Measurements from ENCODE around the gene HEYL.

The HEYL gene

DNA sequence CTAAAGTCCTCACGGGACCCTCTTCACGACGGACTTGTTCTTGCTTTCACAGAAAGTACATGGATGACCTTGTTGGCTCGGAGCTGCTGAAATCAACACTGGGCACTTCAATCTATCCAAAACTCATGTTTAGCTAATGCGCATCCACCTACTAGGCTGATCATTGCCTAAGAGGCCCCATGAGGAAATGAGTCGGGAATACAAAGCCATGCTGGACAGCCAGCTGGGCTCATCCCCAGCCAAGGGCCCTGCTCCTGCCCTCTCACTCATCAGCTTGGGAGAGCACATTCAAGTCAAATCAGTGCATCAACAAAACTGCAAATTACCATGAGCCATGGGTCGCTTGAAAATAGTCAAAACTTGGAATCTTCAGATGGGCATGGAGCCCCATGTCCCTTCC lies 14.8 kb upstream of the HEYL start:
- TF ChIP-seq, protein P1, sequence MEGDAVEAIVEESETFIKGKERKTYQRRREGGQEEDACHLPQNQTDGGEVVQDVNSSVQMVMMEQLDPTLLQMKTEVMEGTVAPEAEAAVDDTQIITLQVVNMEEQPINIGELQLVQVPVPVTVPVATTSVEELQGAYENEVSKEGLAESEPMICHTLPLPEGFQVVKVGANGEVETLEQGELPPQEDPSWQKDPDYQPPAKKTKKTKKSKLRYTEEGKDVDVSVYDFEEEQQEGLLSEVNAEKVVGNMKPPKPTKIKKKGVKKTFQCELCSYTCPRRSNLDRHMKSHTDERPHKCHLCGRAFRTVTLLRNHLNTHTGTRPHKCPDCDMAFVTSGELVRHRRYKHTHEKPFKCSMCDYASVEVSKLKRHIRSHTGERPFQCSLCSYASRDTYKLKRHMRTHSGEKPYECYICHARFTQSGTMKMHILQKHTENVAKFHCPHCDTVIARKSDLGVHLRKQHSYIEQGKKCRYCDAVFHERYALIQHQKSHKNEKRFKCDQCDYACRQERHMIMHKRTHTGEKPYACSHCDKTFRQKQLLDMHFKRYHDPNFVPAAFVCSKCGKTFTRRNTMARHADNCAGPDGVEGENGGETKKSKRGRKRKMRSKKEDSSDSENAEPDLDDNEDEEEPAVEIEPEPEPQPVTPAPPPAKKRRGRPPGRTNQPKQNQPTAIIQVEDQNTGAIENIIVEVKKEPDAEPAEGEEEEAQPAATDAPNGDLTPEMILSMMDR (IDR thresholded peaks at IDR 0.05; ENCODE audit: control insufficient read depth, insufficient read depth, low read depth, low read length, missing control alignments): no peak
- no peak for DNase-seq (ENCODE audit: low read depth)

DNA sequence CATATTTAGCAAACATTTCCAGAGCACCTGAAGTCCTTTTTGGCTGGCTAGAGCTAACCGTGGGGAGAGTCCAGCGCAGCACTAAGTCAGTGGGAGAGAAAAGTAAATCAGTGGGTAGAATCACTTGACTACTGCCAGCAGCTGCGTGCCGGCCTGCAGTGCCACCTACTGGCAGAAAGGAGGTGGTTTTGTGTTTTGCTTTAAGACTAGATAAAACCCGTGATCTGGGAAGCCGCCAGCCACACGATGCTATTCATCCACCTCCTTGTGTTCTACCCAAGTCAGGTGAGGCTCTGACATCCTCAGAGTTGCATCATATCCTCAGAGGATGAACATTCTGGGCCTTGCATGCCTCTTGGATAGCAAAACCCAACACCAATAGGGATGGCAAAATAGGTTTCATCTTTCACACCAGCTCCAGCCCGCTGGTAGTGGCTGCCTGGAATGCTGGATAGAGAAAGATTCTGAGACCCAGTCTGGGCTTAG lies 14.1 kb upstream of the HEYL start:
- TF ChIP-seq, protein P1 (IDR thresholded peaks at IDR 0.05; ENCODE audit: control insufficient read depth, insufficient read depth, low read depth, low read length, missing control alignments): peak; percentile 93
- DNase-seq (ENCODE audit: low read depth): no peak
- no peak overlapping the region for H3K4me3 ChIP-seq (ENCODE audit: control insufficient read depth, low read depth, low read length)

More for the DNA sequence above, 14.8 kb upstream of the HEYL start:
- no peak overlapping the region for H3K4me3 ChIP-seq (ENCODE audit: control insufficient read depth, low read depth, low read length)

DNA sequence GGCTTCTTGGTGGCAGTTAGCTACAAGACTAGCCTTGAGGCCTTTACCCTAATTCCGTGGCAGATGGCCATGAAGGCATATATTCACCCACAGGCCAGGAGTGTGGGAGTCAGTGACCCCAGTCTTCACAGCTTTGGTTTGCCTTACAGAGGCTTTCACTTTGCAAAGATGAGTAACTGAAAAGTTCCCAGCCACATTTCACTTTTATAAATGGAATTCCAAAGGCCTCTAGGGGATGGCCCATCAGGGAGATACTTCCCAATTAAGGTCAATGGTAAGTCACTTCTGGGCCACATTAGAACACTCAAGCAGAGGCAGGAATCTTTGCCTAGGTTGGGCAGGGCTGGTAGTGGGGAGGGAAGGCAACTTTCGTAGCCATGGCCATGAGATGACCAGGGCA lies 13.1 kb upstream of the HEYL start:
- TF ChIP-seq, protein P1 (IDR thresholded peaks at IDR 0.05; ENCODE audit: control insufficient read depth, insufficient read depth, low read depth, low read length, missing control alignments): no peak
- no peak for DNase-seq (ENCODE audit: low read depth)
- no peak overlapping the region for H3K4me3 ChIP-seq (ENCODE audit: control insufficient read depth, low read depth, low read length)

DNA sequence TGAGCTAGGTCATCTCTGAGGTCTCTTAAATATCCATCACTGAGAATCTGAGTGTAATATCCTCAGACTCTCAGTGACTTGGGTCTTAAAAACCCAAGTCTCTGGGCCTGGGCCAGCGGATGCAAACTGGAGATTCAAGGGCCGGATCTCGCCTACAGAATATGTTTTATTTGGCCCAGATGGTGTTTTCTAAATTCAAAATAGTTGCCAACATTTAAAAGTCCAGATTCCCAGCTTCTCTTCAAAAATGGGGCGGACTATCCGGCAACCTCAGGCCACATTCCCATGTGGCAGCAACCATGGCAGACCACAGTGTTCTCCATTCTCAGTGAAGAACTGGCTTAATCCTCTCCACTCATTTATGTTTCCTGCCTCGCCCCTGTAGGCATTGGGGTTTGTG lies 12.7 kb upstream of the HEYL start:
- DNase-seq (ENCODE audit: low read depth): no peak
- no peak overlapping the region for H3K4me3 ChIP-seq (ENCODE audit: control insufficient read depth, low read depth, low read length)
- TF ChIP-seq, protein P1 (IDR thresholded peaks at IDR 0.05; ENCODE audit: control insufficient read depth, insufficient read depth, low read depth, low read length, missing control alignments): no peak

DNA sequence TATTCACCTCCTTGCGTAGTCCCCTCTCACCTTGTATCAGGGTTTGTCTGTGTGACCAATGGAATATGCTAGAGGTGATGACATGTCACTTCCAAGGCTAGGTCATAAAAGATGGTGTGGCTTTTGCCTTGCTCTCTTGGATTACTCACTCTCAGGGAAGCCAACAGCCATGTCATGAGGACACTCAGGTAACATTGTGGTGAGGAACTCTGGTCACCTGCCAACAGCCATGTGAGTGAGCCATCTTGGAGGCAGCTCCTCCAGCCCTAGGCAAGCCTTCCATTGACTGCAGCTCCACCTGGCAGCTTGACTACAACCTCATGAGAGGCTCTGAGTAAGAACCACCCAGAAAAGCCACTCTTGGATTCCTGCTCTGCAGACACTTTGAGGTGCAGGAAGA lies 11.0 kb upstream of the HEYL start:
- no peak for DNase-seq (ENCODE audit: low read depth)
- no peak overlapping the region for H3K4me3 ChIP-seq (ENCODE audit: control insufficient read depth, low read depth, low read length)
- TF ChIP-seq, protein P1 (IDR thresholded peaks at IDR 0.05; ENCODE audit: control insufficient read depth, insufficient read depth, low read depth, low read length, missing control alignments): no peak

DNA sequence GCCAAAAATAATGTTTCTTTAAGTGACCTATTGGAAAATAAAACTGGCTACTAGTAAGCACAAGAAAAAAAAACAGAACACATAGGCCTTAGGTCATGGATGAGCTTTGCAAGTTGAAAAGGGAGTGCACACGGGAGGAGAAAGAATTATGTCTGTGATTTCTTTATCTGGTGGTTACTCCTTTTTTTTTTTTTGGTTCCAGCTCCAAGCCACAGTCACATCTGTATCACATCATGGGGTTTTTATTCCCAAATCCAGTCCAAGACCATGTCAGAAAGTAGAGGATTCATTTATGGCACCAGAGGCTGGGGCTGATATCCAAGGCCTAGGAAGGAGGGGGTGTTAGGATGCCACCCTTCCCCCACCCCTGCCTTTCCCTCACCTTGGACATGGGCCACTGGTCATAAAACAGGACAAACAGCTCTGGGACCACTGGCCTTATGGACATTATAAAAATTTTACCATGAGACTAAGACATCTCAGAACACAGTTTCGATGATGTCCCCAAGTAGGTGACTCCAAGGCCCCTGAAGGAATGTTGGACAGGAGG lies 10.3 kb upstream of the HEYL start:
- H3K4me3 ChIP-seq (ENCODE audit: control insufficient read depth, low read depth, low read length): no peak overlapping the region
- TF ChIP-seq, protein P1 (IDR thresholded peaks at IDR 0.05; ENCODE audit: control insufficient read depth, insufficient read depth, low read depth, low read length, missing control alignments): no peak
- DNase-seq (ENCODE audit: low read depth): no peak
